Measurements from ENCODE around the gene NOS1AP. TPM values are rescaled to one million over a fixed set of nuclear protein-coding genes. Genes with fewer than 3 reads are reported as not detected.

Gene NOS1AP
- total RNA-seq, 1 experiment from 2014 or later: 2.4 TPM

DNA sequence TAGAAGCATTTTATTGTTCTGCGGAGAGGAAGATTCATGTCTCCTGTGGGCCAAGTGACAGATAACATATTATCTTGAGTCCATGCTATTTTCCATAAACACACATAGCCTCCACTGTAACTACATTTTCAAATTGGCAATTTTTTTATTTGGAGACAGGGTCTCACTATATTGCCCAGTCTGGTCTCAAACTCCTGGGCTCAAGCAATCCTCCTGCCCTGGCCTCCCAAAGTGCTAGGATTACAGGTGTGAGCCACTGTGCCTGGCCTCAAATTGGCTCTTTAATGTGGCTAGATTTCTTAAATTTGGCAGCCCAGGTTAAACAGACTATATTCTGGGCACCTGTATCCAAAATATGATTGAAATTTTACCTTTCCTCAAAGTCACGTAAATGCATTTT, 13.8 kb downstream of the NOS1AP start:
- H3K4me1 Mint-ChIP-seq (ENCODE audit: insufficient read depth, unreplicated experiment): peaks cover 5% of the 10 kb centered on the region
- BruUV-seq (replicated peaks): no TSS peak
- TF ChIP-seq, protein P1, sequence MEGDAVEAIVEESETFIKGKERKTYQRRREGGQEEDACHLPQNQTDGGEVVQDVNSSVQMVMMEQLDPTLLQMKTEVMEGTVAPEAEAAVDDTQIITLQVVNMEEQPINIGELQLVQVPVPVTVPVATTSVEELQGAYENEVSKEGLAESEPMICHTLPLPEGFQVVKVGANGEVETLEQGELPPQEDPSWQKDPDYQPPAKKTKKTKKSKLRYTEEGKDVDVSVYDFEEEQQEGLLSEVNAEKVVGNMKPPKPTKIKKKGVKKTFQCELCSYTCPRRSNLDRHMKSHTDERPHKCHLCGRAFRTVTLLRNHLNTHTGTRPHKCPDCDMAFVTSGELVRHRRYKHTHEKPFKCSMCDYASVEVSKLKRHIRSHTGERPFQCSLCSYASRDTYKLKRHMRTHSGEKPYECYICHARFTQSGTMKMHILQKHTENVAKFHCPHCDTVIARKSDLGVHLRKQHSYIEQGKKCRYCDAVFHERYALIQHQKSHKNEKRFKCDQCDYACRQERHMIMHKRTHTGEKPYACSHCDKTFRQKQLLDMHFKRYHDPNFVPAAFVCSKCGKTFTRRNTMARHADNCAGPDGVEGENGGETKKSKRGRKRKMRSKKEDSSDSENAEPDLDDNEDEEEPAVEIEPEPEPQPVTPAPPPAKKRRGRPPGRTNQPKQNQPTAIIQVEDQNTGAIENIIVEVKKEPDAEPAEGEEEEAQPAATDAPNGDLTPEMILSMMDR (IDR thresholded peaks at IDR 0.05; ENCODE audit: unreplicated experiment): no peak
- CTCF ChIA-PET: interaction anchor here (0.6 to 1.8 kb wide), 2 partner anchors 193 to 288 kb away, joined by 3 to 5 read pairs; no protein-coding TSS in a partner anchor
- no peak overlapping the region for H3K4me3 Mint-ChIP-seq (ENCODE audit: unreplicated experiment)
- intact Hi-C loops (cut with micrococcal nuclease): no loop called here
- H3K36me3 Mint-ChIP-seq (ENCODE audit: insufficient read depth, unreplicated experiment): no peaks in the 10 kb centered on the region
- no peaks in the 10 kb centered on the region for H3K27me3 Mint-ChIP-seq (ENCODE audit: insufficient read depth, unreplicated experiment)
- H3K27ac Mint-ChIP-seq (ENCODE audit: low read depth, unreplicated experiment): no peak overlapping the region
- no peaks in the 10 kb centered on the region for H3K9me3 Mint-ChIP-seq (ENCODE audit: unreplicated experiment)
- DNase-seq (ENCODE audit: unreplicated experiment): no peak
- POLR2A ChIA-PET: no interaction called here

DNA sequence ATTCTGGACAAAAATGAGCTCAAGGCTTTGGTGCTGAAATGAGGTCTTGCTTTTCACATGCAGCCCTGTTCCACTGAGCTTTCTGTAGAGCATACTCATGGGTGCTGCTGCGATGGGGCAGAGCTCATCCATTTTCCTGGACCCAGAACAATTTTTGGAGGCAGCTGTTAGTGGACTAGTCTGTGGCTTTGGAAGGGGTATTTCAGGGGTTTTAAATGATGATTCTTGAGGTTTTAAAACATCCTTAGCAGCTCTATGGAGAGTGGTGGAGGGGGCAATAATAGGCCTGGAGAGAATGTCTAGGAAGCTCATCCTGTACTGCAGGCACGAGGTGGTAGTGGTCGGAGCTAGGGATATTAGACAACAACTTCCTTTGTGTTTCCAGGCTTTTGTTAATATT, 16.5 kb downstream of the NOS1AP start:
- POLR2A ChIA-PET: interaction anchor here (0.6 to 2.4 kb wide), 2 partner anchors 10 to 209 kb away, joined by 3 to 6 read pairs; no protein-coding TSS in a partner anchor
- peaks cover 7% of the 10 kb centered on the region for H3K4me1 Mint-ChIP-seq (ENCODE audit: insufficient read depth, unreplicated experiment)
- H3K36me3 Mint-ChIP-seq (ENCODE audit: insufficient read depth, unreplicated experiment): no peaks in the 10 kb centered on the region
- TF ChIP-seq, protein P1 (IDR thresholded peaks at IDR 0.05; ENCODE audit: unreplicated experiment): no peak
- CTCF ChIA-PET: interaction anchor here (0.6 to 1.2 kb wide), 5 partner anchors 19 to 33 kb away, joined by 3 to 6 read pairs (median 3); no protein-coding TSS in a partner anchor
- no peak overlapping the region for H3K27ac Mint-ChIP-seq (ENCODE audit: low read depth, unreplicated experiment)
- no peak for DNase-seq (ENCODE audit: unreplicated experiment)
- no peaks in the 10 kb centered on the region for H3K27me3 Mint-ChIP-seq (ENCODE audit: insufficient read depth, unreplicated experiment)
- H3K4me3 Mint-ChIP-seq (ENCODE audit: unreplicated experiment): no peak overlapping the region
- no TSS peak for BruUV-seq (replicated peaks)
- no peaks in the 10 kb centered on the region for H3K9me3 Mint-ChIP-seq (ENCODE audit: unreplicated experiment)
- intact Hi-C loops (cut with micrococcal nuclease): no loop called here

DNA sequence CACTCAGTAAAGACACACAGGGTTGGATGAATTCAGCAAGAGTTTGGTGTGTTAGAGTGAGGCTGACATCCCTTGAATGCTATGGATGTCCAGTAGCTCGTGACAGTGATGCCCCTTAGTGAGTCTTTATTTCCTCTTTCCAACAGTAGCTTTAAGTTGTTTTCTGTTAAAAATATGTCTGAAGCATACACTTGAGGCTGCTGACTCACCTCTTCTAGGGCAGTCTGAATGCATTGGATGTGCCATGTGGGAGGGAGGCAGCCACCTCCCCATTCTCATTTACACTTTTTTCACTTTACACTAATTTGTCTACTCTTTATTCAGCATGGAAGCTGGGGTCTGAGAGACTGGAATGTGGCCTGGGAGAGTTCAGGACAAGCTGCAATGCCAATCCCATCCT, 17.6 kb downstream of the NOS1AP start:
- intact Hi-C loops (cut with micrococcal nuclease): no loop called here
- TF ChIP-seq, protein P1 (IDR thresholded peaks at IDR 0.05; ENCODE audit: unreplicated experiment): no peak
- no TSS peak for BruUV-seq (replicated peaks)
- Mint-ChIP-seq H3K4me1 (ENCODE audit: insufficient read depth, unreplicated experiment) (peaks cover 5% of the 10 kb centered on the region), H3K27ac (ENCODE audit: low read depth, unreplicated experiment) (no peak overlapping the region), H3K27me3 (ENCODE audit: insufficient read depth, unreplicated experiment) (no peaks in the 10 kb centered on the region), H3K36me3 (ENCODE audit: insufficient read depth, unreplicated experiment) (no peaks in the 10 kb centered on the region), H3K9me3 (ENCODE audit: unreplicated experiment) (no peaks in the 10 kb centered on the region), H3K4me3 (ENCODE audit: unreplicated experiment) (no peak overlapping the region)
- DNase-seq (ENCODE audit: unreplicated experiment): no peak
- POLR2A ChIA-PET: interaction anchor here (2.4 kb wide), 1 partner anchor 9 kb away, joined by 6 read pairs; no protein-coding TSS in a partner anchor
- CTCF ChIA-PET: interaction anchor here (0.5 to 1.3 kb wide), 6 partner anchors 16 to 520 kb away, joined by 3 read pairs; no protein-coding TSS in a partner anchor

DNA sequence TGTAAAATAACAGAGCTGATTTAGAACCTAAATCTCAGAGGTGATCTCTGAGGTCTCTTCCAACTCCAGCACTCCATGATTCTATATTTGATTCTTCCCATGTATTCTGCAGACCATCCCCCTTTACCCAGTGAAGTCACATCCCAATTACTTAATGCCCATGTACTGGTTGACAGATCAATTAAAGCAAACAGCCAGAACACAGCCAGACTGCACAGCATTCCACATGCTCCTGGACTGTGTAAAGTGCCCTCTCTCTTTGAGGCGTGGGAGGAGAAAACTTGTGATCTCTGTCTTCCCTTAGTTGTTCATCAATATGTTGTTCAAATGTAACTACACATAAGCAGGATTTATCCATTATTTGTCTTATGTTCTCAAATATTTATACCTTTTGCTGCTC, 18.1 kb downstream of the NOS1AP start:
- TF ChIP-seq, protein P1 (IDR thresholded peaks at IDR 0.05; ENCODE audit: unreplicated experiment): no peak

More for the DNA sequence above, 18.1 kb downstream of the NOS1AP start:
- intact Hi-C loops (cut with micrococcal nuclease): no loop called here
- ChIA-PET POLR2A (interaction anchor here (2.4 kb wide), 1 partner anchor 9 kb away, joined by 6 read pairs; no protein-coding TSS in a partner anchor), CTCF (interaction anchor here (0.5 to 1.3 kb wide), 6 partner anchors 16 to 520 kb away, joined by 3 read pairs; no protein-coding TSS in a partner anchor)
- Mint-ChIP-seq H3K9me3 (ENCODE audit: unreplicated experiment) (no peaks in the 10 kb centered on the region), H3K27me3 (ENCODE audit: insufficient read depth, unreplicated experiment) (no peaks in the 10 kb centered on the region), H3K4me3 (ENCODE audit: unreplicated experiment) (no peak overlapping the region), H3K27ac (ENCODE audit: low read depth, unreplicated experiment) (no peak overlapping the region), H3K4me1 (ENCODE audit: insufficient read depth, unreplicated experiment) (peaks cover 5% of the 10 kb centered on the region), H3K36me3 (ENCODE audit: insufficient read depth, unreplicated experiment) (no peaks in the 10 kb centered on the region)
- BruUV-seq (replicated peaks): no TSS peak
- no peak for DNase-seq (ENCODE audit: unreplicated experiment)
